ENCODE data around the gene CDC42BPG.

Gene CDC42BPG

DNA sequence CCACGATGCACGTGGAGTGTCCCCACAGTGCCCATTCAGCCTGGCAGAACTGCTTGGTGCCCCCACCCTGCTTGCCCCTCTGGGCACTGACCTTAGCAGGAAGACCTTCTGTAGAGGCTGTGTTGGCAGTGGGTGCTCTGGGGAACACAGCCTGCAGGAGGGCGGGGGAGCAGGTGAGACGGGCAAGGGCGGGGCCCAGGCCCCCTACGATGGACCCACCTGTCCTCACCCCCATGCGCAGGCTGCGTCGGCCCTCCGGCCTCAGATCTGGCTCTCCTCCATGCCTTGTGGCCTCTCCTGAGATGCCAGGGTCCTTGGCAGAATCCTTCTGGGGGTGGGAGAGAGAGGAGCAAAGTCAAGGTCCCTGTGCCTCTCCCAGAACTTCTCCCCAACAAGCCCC is 10.9 kb downstream of the CDC42BPG start:
- no peak overlapping the region for H2AFZ ChIP-seq (ENCODE audit: insufficient read depth, low read length, poor library complexity)
- H3K4ac ChIP-seq (ENCODE audit: low read depth, low read length): no peak overlapping the region
- no peak overlapping the region for H2AK5ac ChIP-seq (ENCODE audit: low read length)
- DNase-seq: no peak
- no peak overlapping the region for H4K91ac ChIP-seq (ENCODE audit: low read depth, low read length)
- no peak overlapping the region for H3K9ac ChIP-seq (ENCODE audit: low read length)
- no peak overlapping the region for H4K8ac ChIP-seq (ENCODE audit: low read depth, low read length)
- H2BK12ac ChIP-seq (ENCODE audit: low read length): no peak overlapping the region
- H3K18ac ChIP-seq (ENCODE audit: low read length): no peak overlapping the region
- no peaks in the 10 kb centered on the region for H3K27me3 ChIP-seq (ENCODE audit: insufficient read depth, low read length)
- H3K4me1 ChIP-seq (ENCODE audit: control insufficient read depth in 1 of 2, insufficient read depth in 2 of 2, low read length in 2 of 2): no peaks in the 10 kb centered on the region
- no peak overlapping the region for H3K4me2 ChIP-seq (ENCODE audit: low read length)
- H3K79me2 ChIP-seq (ENCODE audit: control insufficient read depth, insufficient read depth, low read length, poor library complexity): no peaks in the 10 kb centered on the region
- H2BK120ac ChIP-seq (ENCODE audit: insufficient read depth, low read length, poor library complexity): no peak overlapping the region
- no CpG with 5 or more reads among the region's 10 CpGs for WGBS (ENCODE audit: extremely low coverage, insufficient coverage, insufficient read length)
- H3K14ac ChIP-seq (ENCODE audit: low read length): no peak overlapping the region
- H3K27ac ChIP-seq (ENCODE audit: low read depth, low read length): no peak overlapping the region
- H3K9me3 ChIP-seq (ENCODE audit: insufficient read depth, low read depth, low read length): no peaks in the 10 kb centered on the region
- H3K36me3 ChIP-seq (ENCODE audit: control insufficient read depth in 1 of 2, insufficient read depth in 2 of 2, low read length in 2 of 2): peaks cover 93 to 96% of the 10 kb centered on the region in 2 experiments
- H3K23ac ChIP-seq (ENCODE audit: low read length): no peak overlapping the region
- no peak overlapping the region for H4K12ac ChIP-seq (ENCODE audit: low read depth, low read length)
- no peak overlapping the region for H3K4me3 ChIP-seq (ENCODE audit: low read depth, low read length)
- no peak overlapping the region for H2BK5ac ChIP-seq (ENCODE audit: low read depth, low read length, poor library complexity)
- no peaks in the 10 kb centered on the region for H3K79me1 ChIP-seq (ENCODE audit: low read length)

- no peaks in the 10 kb centered on the region for H3K79me1 ChIP-seq (ENCODE audit: low read length)
- H3K9me3 ChIP-seq (ENCODE audit: insufficient read depth, low read depth, low read length): no peaks in the 10 kb centered on the region
- no peak overlapping the region for H3K4me2 ChIP-seq (ENCODE audit: low read length)
- no peak overlapping the region for H3K14ac ChIP-seq (ENCODE audit: low read length)
- H3K9ac ChIP-seq (ENCODE audit: low read length): no peak overlapping the region
- no peak overlapping the region for H4K91ac ChIP-seq (ENCODE audit: low read depth, low read length)
- H2BK12ac ChIP-seq (ENCODE audit: low read length): no peak overlapping the region
- no peak overlapping the region for H3K18ac ChIP-seq (ENCODE audit: low read length)
- H3K36me3 ChIP-seq (ENCODE audit: control insufficient read depth in 1 of 2, insufficient read depth in 2 of 2, low read length in 2 of 2): peaks cover 93 to 96% of the 10 kb centered on the region in 2 experiments
- H3K27me3 ChIP-seq (ENCODE audit: insufficient read depth, low read length): no peaks in the 10 kb centered on the region
- WGBS (ENCODE audit: extremely low coverage, insufficient coverage, insufficient read length): no CpG with 5 or more reads among the region's 12 CpGs
- no peak overlapping the region for H4K12ac ChIP-seq (ENCODE audit: low read depth, low read length)
- no peak overlapping the region for H2AK5ac ChIP-seq (ENCODE audit: low read length)
- H3K27ac ChIP-seq (ENCODE audit: low read depth, low read length): no peak overlapping the region
- no peaks in the 10 kb centered on the region for H3K4me1 ChIP-seq (ENCODE audit: control insufficient read depth in 1 of 2, insufficient read depth in 2 of 2, low read length in 2 of 2)
- no peak overlapping the region for H3K23ac ChIP-seq (ENCODE audit: low read length)
- no peak overlapping the region for H4K8ac ChIP-seq (ENCODE audit: low read depth, low read length)
- H2BK5ac ChIP-seq (ENCODE audit: low read depth, low read length, poor library complexity): no peak overlapping the region
- H3K4ac ChIP-seq (ENCODE audit: low read depth, low read length): no peak overlapping the region
- H2BK120ac ChIP-seq (ENCODE audit: insufficient read depth, low read length, poor library complexity): no peak overlapping the region
- H2AFZ ChIP-seq (ENCODE audit: insufficient read depth, low read length, poor library complexity): no peak overlapping the region
- H3K4me3 ChIP-seq (ENCODE audit: low read depth, low read length): no peak overlapping the region
- no peaks in the 10 kb centered on the region for H3K79me2 ChIP-seq (ENCODE audit: control insufficient read depth, insufficient read depth, low read length, poor library complexity)
- no peak for DNase-seq
Observed at GRCh38 chr11:64833198-64833502, 11.3 kb downstream of the CDC42BPG start.

- H3K9me3 ChIP-seq (ENCODE audit: insufficient read depth, low read depth, low read length): peaks cover under 1% of the 10 kb centered on the region
Observed at GRCh38 chr11:64832467-64833197, 11.8 kb downstream of the CDC42BPG start.

GRCh38 chr11:64831411-64831891 is 13.0 kb downstream of the CDC42BPG start:
- no peak overlapping the region for H3K27ac ChIP-seq (ENCODE audit: low read depth, low read length)
- no CpG with 5 or more reads among the region's 24 CpGs for WGBS (ENCODE audit: extremely low coverage, insufficient coverage, insufficient read length)
- no peak overlapping the region for H2BK5ac ChIP-seq (ENCODE audit: low read depth, low read length, poor library complexity)
- H3K9ac ChIP-seq (ENCODE audit: low read length): no peak overlapping the region
- H2AK5ac ChIP-seq (ENCODE audit: low read length): no peak overlapping the region
- no peaks in the 10 kb centered on the region for H3K27me3 ChIP-seq (ENCODE audit: insufficient read depth, low read length)
- no peaks in the 10 kb centered on the region for H3K4me1 ChIP-seq (ENCODE audit: control insufficient read depth in 1 of 2, insufficient read depth in 2 of 2, low read length in 2 of 2)
- DNase-seq: no peak
- no peak overlapping the region for H4K91ac ChIP-seq (ENCODE audit: low read depth, low read length)
- H2BK12ac ChIP-seq (ENCODE audit: low read length): no peak overlapping the region
- no peak overlapping the region for H4K12ac ChIP-seq (ENCODE audit: low read depth, low read length)
- H2AFZ ChIP-seq (ENCODE audit: insufficient read depth, low read length, poor library complexity): no peak overlapping the region
- H3K18ac ChIP-seq (ENCODE audit: low read length): no peak overlapping the region
- no peak overlapping the region for H3K4me2 ChIP-seq (ENCODE audit: low read length)
- H4K8ac ChIP-seq (ENCODE audit: low read depth, low read length): no peak overlapping the region
- H3K4ac ChIP-seq (ENCODE audit: low read depth, low read length): no peak overlapping the region
- H3K79me1 ChIP-seq (ENCODE audit: low read length): no peaks in the 10 kb centered on the region
- no peak overlapping the region for H3K4me3 ChIP-seq (ENCODE audit: low read depth, low read length)
- peaks cover 4% of the 10 kb centered on the region for H3K9me3 ChIP-seq (ENCODE audit: insufficient read depth, low read depth, low read length)
- no peak overlapping the region for H3K14ac ChIP-seq (ENCODE audit: low read length)
- no peak overlapping the region for H3K23ac ChIP-seq (ENCODE audit: low read length)
- no peak overlapping the region for H2BK120ac ChIP-seq (ENCODE audit: insufficient read depth, low read length, poor library complexity)
- H3K36me3 ChIP-seq (ENCODE audit: control insufficient read depth in 1 of 2, insufficient read depth in 2 of 2, low read length in 2 of 2): peaks cover 95 to 98% of the 10 kb centered on the region in 2 experiments
- no peaks in the 10 kb centered on the region for H3K79me2 ChIP-seq (ENCODE audit: control insufficient read depth, insufficient read depth, low read length, poor library complexity)

More at GRCh38 chr11:64832467-64833197, 11.8 kb downstream of the CDC42BPG start:
- Histone ChIP-seq H2AFZ (ENCODE audit: insufficient read depth, low read length, poor library complexity) (no peak overlapping the region), H2BK5ac (ENCODE audit: low read depth, low read length, poor library complexity) (no peak overlapping the region), H3K4me2 (ENCODE audit: low read length) (no peak overlapping the region), H3K4me1 (ENCODE audit: control insufficient read depth in 1 of 2, insufficient read depth in 2 of 2, low read length in 2 of 2) (no peaks in the 10 kb centered on the region), H2BK12ac (ENCODE audit: low read length) (no peak overlapping the region), H3K14ac (ENCODE audit: low read length) (no peak overlapping the region), H3K27me3 (ENCODE audit: insufficient read depth, low read length) (no peaks in the 10 kb centered on the region), H3K18ac (ENCODE audit: low read length) (no peak overlapping the region), H3K4ac (ENCODE audit: low read depth, low read length) (no peak overlapping the region), H3K79me2 (ENCODE audit: control insufficient read depth, insufficient read depth, low read length, poor library complexity) (no peaks in the 10 kb centered on the region), H3K79me1 (ENCODE audit: low read length) (no peaks in the 10 kb centered on the region), H3K27ac (ENCODE audit: low read depth, low read length) (no peak overlapping the region), H3K36me3 (ENCODE audit: control insufficient read depth in 1 of 2, insufficient read depth in 2 of 2, low read length in 2 of 2) (peaks cover 93 to 96% of the 10 kb centered on the region in 2 experiments), H4K8ac (ENCODE audit: low read depth, low read length) (no peak overlapping the region), H4K12ac (ENCODE audit: low read depth, low read length) (no peak overlapping the region), H3K4me3 (ENCODE audit: low read depth, low read length) (no peak overlapping the region), H3K23ac (ENCODE audit: low read length) (no peak overlapping the region), H4K91ac (ENCODE audit: low read depth, low read length) (no peak overlapping the region), H3K9ac (ENCODE audit: low read length) (no peak overlapping the region), H2AK5ac (ENCODE audit: low read length) (no peak overlapping the region), H2BK120ac (ENCODE audit: insufficient read depth, low read length, poor library complexity) (no peak overlapping the region)
- DNase-seq: no peak
- WGBS (ENCODE audit: extremely low coverage, insufficient coverage, insufficient read length): no CpG with 5 or more reads among the region's 21 CpGs
